ENCODE measurements around the gene CBX5.
A peak's percentile ranks its signal among the peaks of the same experiment; 100 is the strongest.
"Not testable (repeated sequence)": the region's sequence is repeated elsewhere in the genome, so short reads cannot be mapped to it uniquely, and the experiment has no call there.

The CBX5 gene

GRCh38 chr12:54195737-54196347 is 84.1 kb downstream of the CBX5 start:
- no peak for TF ChIP-seq CTCF (IDR thresholded peaks at IDR 0.05; ENCODE audit: low read depth, low read length)
- peak; percentile 63 for DNase-seq
- Histone ChIP-seq H3K36me3 (no peaks in the 10 kb centered on the region), H3K4me3 (ENCODE audit: low read depth, low read length) (peak overlapping the region; percentile 19), H3K4me1 (peaks cover 40% of the 10 kb centered on the region), H3K9me3 (no peaks in the 10 kb centered on the region), H3K27me3 (no peaks in the 10 kb centered on the region)

GRCh38 chr12:54195080-54195736 is 84.7 kb downstream of the CBX5 start:
- H3K27me3 ChIP-seq, result no peaks in the 10 kb centered on the region
- peak overlapping the region; percentile 19 for H3K4me3 ChIP-seq (ENCODE audit: low read depth, low read length)
- no peak for TF ChIP-seq CTCF (IDR thresholded peaks at IDR 0.05; ENCODE audit: low read depth, low read length)

GRCh38 chr12:54194611-54195010 is 85.3 kb downstream of the CBX5 start:
- DNase-seq; H3K4me3 ChIP-seq (ENCODE audit: low read depth, low read length); H3K27me3 ChIP-seq; H3K9me3 ChIP-seq; H3K36me3 ChIP-seq: not testable (repeated sequence)
- H3K4me1 ChIP-seq, result peaks cover 40% of the 10 kb centered on the region

More at GRCh38 chr12:54195080-54195736, 84.7 kb downstream of the CBX5 start:
- DNase-seq, result no peak
- Histone ChIP-seq H3K9me3 (no peaks in the 10 kb centered on the region), H3K4me1 (peaks cover 40% of the 10 kb centered on the region), H3K36me3 (no peaks in the 10 kb centered on the region)

- Histone ChIP-seq H3K4me1 (peaks cover 37% of the 10 kb centered on the region), H3K4me3 (ENCODE audit: low read depth, low read length) (no peak overlapping the region), H3K27me3 (no peaks in the 10 kb centered on the region), H3K9me3 (no peaks in the 10 kb centered on the region), H3K36me3 (no peaks in the 10 kb centered on the region)
- no peak for TF ChIP-seq CTCF (IDR thresholded peaks at IDR 0.05; ENCODE audit: low read depth, low read length)
- DNase-seq, result peak; percentile 44
These were observed 86.5 kb downstream of the CBX5 start for GRCh38 chr12:54193434-54193833.

- no peaks in the 10 kb centered on the region for H3K36me3 ChIP-seq
- H3K27me3 ChIP-seq, result no peaks in the 10 kb centered on the region
- peak; percentile 92 for TF ChIP-seq CTCF (IDR thresholded peaks at IDR 0.05; ENCODE audit: low read depth, low read length)
- no peak overlapping the region for H3K4me3 ChIP-seq (ENCODE audit: low read depth, low read length)
- H3K9me3 ChIP-seq, result no peaks in the 10 kb centered on the region
- H3K4me1 ChIP-seq, result peaks cover 28% of the 10 kb centered on the region
- peak; percentile 86 for DNase-seq
These were observed 88.3 kb downstream of the CBX5 start for GRCh38 chr12:54191550-54192022.

GRCh38 chr12:54191126-54191525 is 88.8 kb downstream of the CBX5 start:
- no peaks in the 10 kb centered on the region for H3K27me3 ChIP-seq
- no peak for DNase-seq

More at GRCh38 chr12:54191126-54191525, 88.8 kb downstream of the CBX5 start:
- Histone ChIP-seq H3K9me3 (no peaks in the 10 kb centered on the region), H3K4me3 (ENCODE audit: low read depth, low read length) (no peak overlapping the region), H3K36me3 (no peaks in the 10 kb centered on the region), H3K4me1 (peaks cover 23% of the 10 kb centered on the region)
- TF ChIP-seq CTCF (IDR thresholded peaks at IDR 0.05; ENCODE audit: low read depth, low read length), result no peak

All from BE2C (cell line).